ENCODE data around the gene ZNF593. TPM values are rescaled to one million over a fixed set of nuclear protein-coding genes. Genes with fewer than 3 reads are reported as not detected.

The ZNF593 gene
- total RNA-seq, 1 experiment from 2014 or later = 62.3 TPM

- ChIA-PET CTCF (no interaction called here), POLR2A (ENCODE audit: low non-redundant PET) (no interaction called here)
- TF ChIP-seq, protein P1, sequence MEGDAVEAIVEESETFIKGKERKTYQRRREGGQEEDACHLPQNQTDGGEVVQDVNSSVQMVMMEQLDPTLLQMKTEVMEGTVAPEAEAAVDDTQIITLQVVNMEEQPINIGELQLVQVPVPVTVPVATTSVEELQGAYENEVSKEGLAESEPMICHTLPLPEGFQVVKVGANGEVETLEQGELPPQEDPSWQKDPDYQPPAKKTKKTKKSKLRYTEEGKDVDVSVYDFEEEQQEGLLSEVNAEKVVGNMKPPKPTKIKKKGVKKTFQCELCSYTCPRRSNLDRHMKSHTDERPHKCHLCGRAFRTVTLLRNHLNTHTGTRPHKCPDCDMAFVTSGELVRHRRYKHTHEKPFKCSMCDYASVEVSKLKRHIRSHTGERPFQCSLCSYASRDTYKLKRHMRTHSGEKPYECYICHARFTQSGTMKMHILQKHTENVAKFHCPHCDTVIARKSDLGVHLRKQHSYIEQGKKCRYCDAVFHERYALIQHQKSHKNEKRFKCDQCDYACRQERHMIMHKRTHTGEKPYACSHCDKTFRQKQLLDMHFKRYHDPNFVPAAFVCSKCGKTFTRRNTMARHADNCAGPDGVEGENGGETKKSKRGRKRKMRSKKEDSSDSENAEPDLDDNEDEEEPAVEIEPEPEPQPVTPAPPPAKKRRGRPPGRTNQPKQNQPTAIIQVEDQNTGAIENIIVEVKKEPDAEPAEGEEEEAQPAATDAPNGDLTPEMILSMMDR (conservative IDR thresholded peaks at IDR 0.05; ENCODE audit: low read depth, low read length) = no peak
- no peak for TF ChIP-seq EZH2 (IDR thresholded peaks at IDR 0.05; ENCODE audit: borderline replicate concordance, low read depth, low read length, poor library complexity, severe bottlenecking)
- no peak for DNase-seq (ENCODE audit: low spot score)
- intact Hi-C loops (cut with micrococcal nuclease; ENCODE audit: unreplicated experiment) = no loop called here
- Histone ChIP-seq H3K9me3 (ENCODE audit: low read depth, low read length, poor library complexity, severe bottlenecking) (no peaks in the 10 kb centered on the region), H3K36me3 (ENCODE audit: insufficient read depth, low read length, poor library complexity, severe bottlenecking) (no peaks in the 10 kb centered on the region), H3K27me3 (replicated peaks; ENCODE audit: insufficient read depth, low read depth, low read length, poor library complexity) (no peaks in the 10 kb centered on the region), H3K4me1 (ENCODE audit: insufficient read depth, low read length, poor library complexity, severe bottlenecking) (no peaks in the 10 kb centered on the region), H3K27ac (ENCODE audit: low read depth, low read length, poor library complexity, severe bottlenecking) (no peak overlapping the region), H3K4me3 (ENCODE audit: low read depth, low read length, poor library complexity, severe bottlenecking) (no peak overlapping the region)
- BruUV-seq (replicated peaks) = no TSS peak
Measured at GRCh38 chr1:26181586-26182382, 12.1 kb downstream of the ZNF593 start.

DNA sequence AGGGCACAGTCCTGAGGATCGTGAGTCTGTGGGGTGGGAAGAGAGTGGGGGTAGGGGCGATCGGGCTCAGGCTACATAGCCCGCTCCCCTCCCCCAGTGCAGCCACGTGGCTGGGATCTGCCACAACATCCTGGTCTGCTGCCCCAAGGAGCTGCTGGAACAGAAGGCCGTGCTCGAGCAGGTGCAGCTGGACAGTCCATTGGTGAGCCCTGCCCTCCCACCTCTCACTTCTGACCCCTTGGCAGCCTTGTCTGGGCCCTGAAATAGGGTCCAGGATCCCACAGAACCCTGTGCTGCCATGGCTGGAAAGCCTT, 12.6 kb downstream of the ZNF593 start:
- no peaks in the 10 kb centered on the region for H3K9me3 ChIP-seq (ENCODE audit: low read depth, low read length, poor library complexity, severe bottlenecking)
- intact Hi-C loops (cut with micrococcal nuclease; ENCODE audit: unreplicated experiment) = no loop called here
- no peak overlapping the region for H3K27ac ChIP-seq (ENCODE audit: low read depth, low read length, poor library complexity, severe bottlenecking)
- no peaks in the 10 kb centered on the region for H3K36me3 ChIP-seq (ENCODE audit: insufficient read depth, low read length, poor library complexity, severe bottlenecking)
- POLR2A ChIA-PET (ENCODE audit: low non-redundant PET) = no interaction called here
- no peak for TF ChIP-seq EZH2 (IDR thresholded peaks at IDR 0.05; ENCODE audit: borderline replicate concordance, low read depth, low read length, poor library complexity, severe bottlenecking)
- TF ChIP-seq, protein P1 (conservative IDR thresholded peaks at IDR 0.05; ENCODE audit: low read depth, low read length) = no peak
- H3K27me3 ChIP-seq (replicated peaks; ENCODE audit: insufficient read depth, low read depth, low read length, poor library complexity) = no peaks in the 10 kb centered on the region
- CTCF ChIA-PET = no interaction called here
- no peak overlapping the region for H3K4me3 ChIP-seq (ENCODE audit: low read depth, low read length, poor library complexity, severe bottlenecking)
- DNase-seq (ENCODE audit: low spot score) = no peak
- no TSS peak for BruUV-seq (replicated peaks)
- H3K4me1 ChIP-seq (ENCODE audit: insufficient read depth, low read length, poor library complexity, severe bottlenecking) = no peaks in the 10 kb centered on the region

DNA sequence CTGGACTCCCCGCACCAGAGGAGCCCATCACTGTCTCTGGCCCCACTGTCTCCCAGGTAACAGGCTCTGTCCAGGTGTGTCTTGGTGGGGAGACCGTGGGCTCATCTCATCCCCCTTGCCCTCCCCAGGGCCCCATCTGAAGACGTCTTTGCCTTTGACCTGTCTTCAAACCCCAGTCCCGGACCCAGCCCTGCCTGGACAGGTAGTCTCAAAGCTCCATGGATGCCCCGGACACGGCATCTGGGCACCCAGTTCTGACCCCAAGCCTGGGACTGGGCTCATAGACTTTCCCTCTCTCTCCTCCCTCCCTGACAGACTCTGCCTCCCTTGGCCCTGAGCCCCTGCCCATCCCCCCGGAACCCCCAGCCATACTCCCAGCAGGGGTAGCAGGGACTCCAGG, 14.4 kb downstream of the ZNF593 start:
- no peak overlapping the region for H3K4me3 ChIP-seq (ENCODE audit: low read depth, low read length, poor library complexity, severe bottlenecking)
- no peaks in the 10 kb centered on the region for H3K36me3 ChIP-seq (ENCODE audit: insufficient read depth, low read length, poor library complexity, severe bottlenecking)
- DNase-seq (ENCODE audit: low spot score) = no peak
- no peak overlapping the region for H3K27ac ChIP-seq (ENCODE audit: low read depth, low read length, poor library complexity, severe bottlenecking)
- ChIA-PET CTCF (interaction anchor here (0.6 to 1.3 kb wide), 2 partner anchors 15 to 38 kb away, joined by 4 to 6 read pairs; partner anchors contain the start of gene ZNF593), POLR2A (ENCODE audit: low non-redundant PET) (interaction anchor here (0.6 kb wide), 1 partner anchor 514 kb away, joined by 4 read pairs; no protein-coding TSS in a partner anchor)
- intact Hi-C loops (cut with micrococcal nuclease; ENCODE audit: unreplicated experiment) = no loop called here
- no peaks in the 10 kb centered on the region for H3K9me3 ChIP-seq (ENCODE audit: low read depth, low read length, poor library complexity, severe bottlenecking)
- H3K4me1 ChIP-seq (ENCODE audit: insufficient read depth, low read length, poor library complexity, severe bottlenecking) = no peaks in the 10 kb centered on the region
- BruUV-seq (replicated peaks) = no TSS peak
- no peaks in the 10 kb centered on the region for H3K27me3 ChIP-seq (replicated peaks; ENCODE audit: insufficient read depth, low read depth, low read length, poor library complexity)
- TF ChIP-seq, protein P1 (conservative IDR thresholded peaks at IDR 0.05; ENCODE audit: low read depth, low read length) = no peak
- TF ChIP-seq EZH2 (IDR thresholded peaks at IDR 0.05; ENCODE audit: borderline replicate concordance, low read depth, low read length, poor library complexity, severe bottlenecking) = no peak

All from A673 (cell line).